ENCODE data around the gene SEC24D.

SEC24D gene

DNA sequence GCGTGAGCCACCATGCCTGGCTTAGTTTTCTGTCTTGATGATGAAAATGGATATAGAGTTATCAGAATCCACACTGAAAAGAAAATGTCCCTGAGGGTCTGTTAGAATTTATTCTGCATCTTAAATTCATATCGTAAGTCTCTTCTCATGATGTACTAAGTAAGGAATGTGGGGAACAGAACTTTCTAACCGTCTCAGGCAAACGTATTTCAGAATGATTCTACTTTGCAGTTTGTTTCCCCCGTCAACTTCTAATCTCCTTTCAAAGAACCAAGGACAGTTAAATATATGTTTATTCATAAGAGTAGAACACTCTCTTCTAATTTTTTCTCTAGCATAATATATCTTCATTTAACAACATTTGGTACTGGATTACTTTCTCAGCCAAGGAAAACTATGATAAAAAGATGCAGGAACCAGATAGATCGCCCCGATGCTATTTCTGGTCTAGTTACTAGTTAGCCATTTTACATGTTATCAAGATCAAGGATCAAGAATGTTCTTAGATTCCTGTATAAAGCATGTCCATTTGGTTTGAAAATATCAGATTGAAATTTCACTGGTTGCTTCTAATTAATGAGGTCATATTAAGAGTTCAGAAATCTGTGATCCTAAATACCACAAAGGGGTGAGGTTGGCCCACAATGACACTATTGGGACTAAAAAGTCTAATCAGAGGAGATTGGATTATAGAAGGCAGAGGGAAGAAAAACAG is 101.3 kb downstream of the SEC24D start:
- H3K4me3 Mint-ChIP-seq = no peak overlapping the region
- H3K27me3 Mint-ChIP-seq = no peaks in the 10 kb centered on the region
- intact Hi-C loops (cut with micrococcal nuclease) = loop anchor here (5.0 kb wide), 1 partner anchor 32 kb away; no protein-coding TSS in a partner anchor
- H3K9me3 Mint-ChIP-seq = no peaks in the 10 kb centered on the region
- peaks cover 96% of the 10 kb centered on the region for H3K36me3 Mint-ChIP-seq (ENCODE audit: low read depth)
- no peaks in the 10 kb centered on the region for H3K4me1 Mint-ChIP-seq (ENCODE audit: low read depth)
- no peak overlapping the region for H3K27ac Mint-ChIP-seq

GRCh38 chr4:118732591-118733330 is 103.2 kb downstream of the SEC24D start:
- H3K4me1 Mint-ChIP-seq (ENCODE audit: low read depth) = no peaks in the 10 kb centered on the region
- H3K36me3 Mint-ChIP-seq (ENCODE audit: low read depth) = peaks cover 96% of the 10 kb centered on the region
- no peak overlapping the region for H3K27ac Mint-ChIP-seq
- no peaks in the 10 kb centered on the region for H3K27me3 Mint-ChIP-seq
- intact Hi-C loops (cut with micrococcal nuclease) = no loop called here
- H3K4me3 Mint-ChIP-seq = no peak overlapping the region
- no peaks in the 10 kb centered on the region for H3K9me3 Mint-ChIP-seq

- Mint-ChIP-seq H3K9me3 (no peaks in the 10 kb centered on the region), H3K27me3 (no peaks in the 10 kb centered on the region), H3K27ac (no peak overlapping the region), H3K4me1 (ENCODE audit: low read depth) (no peaks in the 10 kb centered on the region), H3K4me3 (no peak overlapping the region), H3K36me3 (ENCODE audit: low read depth) (peaks cover 91% of the 10 kb centered on the region)
- intact Hi-C loops (cut with micrococcal nuclease) = no loop called here
Measured at GRCh38 chr4:118730683-118731082, 105.2 kb downstream of the SEC24D start.

- Mint-ChIP-seq H3K27ac (no peak overlapping the region), H3K4me3 (no peak overlapping the region), H3K27me3 (no peaks in the 10 kb centered on the region), H3K9me3 (no peaks in the 10 kb centered on the region), H3K36me3 (ENCODE audit: low read depth) (peaks cover 91% of the 10 kb centered on the region), H3K4me1 (ENCODE audit: low read depth) (no peaks in the 10 kb centered on the region)
- intact Hi-C loops (cut with micrococcal nuclease) = no loop called here
Measured at GRCh38 chr4:118729287-118730286, 106.3 kb downstream of the SEC24D start.

- H3K4me3 Mint-ChIP-seq = no peak overlapping the region
- no peaks in the 10 kb centered on the region for H3K9me3 Mint-ChIP-seq
- intact Hi-C loops (cut with micrococcal nuclease) = no loop called here
- H3K27me3 Mint-ChIP-seq = no peaks in the 10 kb centered on the region
- no peaks in the 10 kb centered on the region for H3K4me1 Mint-ChIP-seq (ENCODE audit: low read depth)
- H3K36me3 Mint-ChIP-seq (ENCODE audit: low read depth) = peaks cover 83% of the 10 kb centered on the region
- no peak overlapping the region for H3K27ac Mint-ChIP-seq
Measured at GRCh38 chr4:118727360-118727759, 108.6 kb downstream of the SEC24D start.

DNA sequence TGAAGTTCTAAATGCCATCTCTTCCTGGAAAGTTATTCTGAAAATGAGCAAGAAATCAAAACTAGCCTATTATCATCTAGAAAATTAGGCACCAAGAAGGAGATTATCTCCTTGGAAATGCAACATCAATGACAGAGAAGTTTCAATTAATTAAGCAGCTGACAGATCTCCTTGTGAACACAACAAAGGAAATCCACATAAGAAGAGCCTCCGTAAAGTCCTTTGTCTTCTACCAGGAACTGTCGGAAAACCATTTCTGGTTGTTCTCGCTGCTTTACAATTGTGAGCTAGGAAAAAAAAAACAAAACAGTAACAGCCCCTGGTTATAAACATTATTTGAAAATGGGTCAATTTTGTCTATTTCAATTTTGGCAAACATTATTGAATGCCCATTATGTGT is 112.6 kb downstream of the SEC24D start:
- no peaks in the 10 kb centered on the region for H3K4me1 Mint-ChIP-seq (ENCODE audit: low read depth)
- no peak overlapping the region for H3K27ac Mint-ChIP-seq
- H3K9me3 Mint-ChIP-seq = no peaks in the 10 kb centered on the region
- no peaks in the 10 kb centered on the region for H3K27me3 Mint-ChIP-seq
- no peak overlapping the region for H3K4me3 Mint-ChIP-seq
- intact Hi-C loops (cut with micrococcal nuclease) = no loop called here
- peaks cover 78% of the 10 kb centered on the region for H3K36me3 Mint-ChIP-seq (ENCODE audit: low read depth)

GRCh38 chr4:118721752-118722151 is 114.2 kb downstream of the SEC24D start:
- Mint-ChIP-seq H3K9me3 (no peaks in the 10 kb centered on the region), H3K27ac (no peak overlapping the region), H3K27me3 (no peaks in the 10 kb centered on the region), H3K4me3 (no peak overlapping the region), H3K4me1 (ENCODE audit: low read depth) (no peaks in the 10 kb centered on the region), H3K36me3 (ENCODE audit: low read depth) (peaks cover 78% of the 10 kb centered on the region)
- intact Hi-C loops (cut with micrococcal nuclease) = no loop called here

DNA sequence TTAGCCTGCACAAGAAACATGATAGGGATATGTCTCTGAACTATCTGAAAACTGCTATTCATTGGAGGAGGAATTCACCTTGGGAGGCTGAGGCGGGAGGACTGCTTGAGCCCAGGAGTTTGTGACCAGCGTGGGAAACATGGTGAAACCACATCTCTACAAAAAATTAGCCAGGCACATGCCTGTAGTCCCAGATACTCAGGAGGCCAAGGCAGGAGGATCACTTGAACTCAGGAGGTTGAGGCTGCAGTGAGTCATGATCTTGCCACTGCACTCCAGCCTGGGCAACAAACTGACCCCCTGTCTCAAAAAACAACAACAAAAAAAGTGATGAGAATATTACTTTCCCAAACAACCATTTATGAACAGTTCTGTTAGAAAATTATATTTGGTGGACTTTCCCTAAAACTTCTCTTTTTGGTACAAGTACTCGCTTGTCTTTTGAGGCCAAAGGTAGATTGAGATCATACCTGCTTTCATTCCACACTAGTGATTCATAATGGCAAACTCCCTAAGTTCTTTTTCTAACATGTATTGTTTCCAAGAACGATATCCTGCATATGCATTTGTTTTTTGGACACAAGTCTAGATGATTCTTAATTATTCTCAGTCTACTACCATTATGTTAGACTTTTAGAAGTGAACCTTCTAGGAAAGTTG is 117.3 kb downstream of the SEC24D start:
- Mint-ChIP-seq H3K27ac (no peak overlapping the region), H3K4me3 (no peak overlapping the region), H3K36me3 (ENCODE audit: low read depth) (peaks cover 57% of the 10 kb centered on the region), H3K4me1 (ENCODE audit: low read depth) (no peaks in the 10 kb centered on the region), H3K9me3 (no peaks in the 10 kb centered on the region), H3K27me3 (no peaks in the 10 kb centered on the region)
- intact Hi-C loops (cut with micrococcal nuclease) = no loop called here

- Mint-ChIP-seq H3K9me3 (no peaks in the 10 kb centered on the region), H3K36me3 (ENCODE audit: low read depth) (peaks cover 59% of the 10 kb centered on the region), H3K27ac (no peak overlapping the region), H3K27me3 (no peaks in the 10 kb centered on the region), H3K4me3 (no peak overlapping the region), H3K4me1 (ENCODE audit: low read depth) (no peaks in the 10 kb centered on the region)
- intact Hi-C loops (cut with micrococcal nuclease) = no loop called here
Measured at GRCh38 chr4:118716304-118716703, 119.6 kb downstream of the SEC24D start.

- Mint-ChIP-seq H3K9me3 (no peaks in the 10 kb centered on the region), H3K4me3 (no peak overlapping the region), H3K27ac (no peak overlapping the region), H3K27me3 (no peaks in the 10 kb centered on the region), H3K36me3 (ENCODE audit: low read depth) (peaks cover 57% of the 10 kb centered on the region), H3K4me1 (ENCODE audit: low read depth) (no peaks in the 10 kb centered on the region)
- intact Hi-C loops (cut with micrococcal nuclease) = no loop called here
Measured at GRCh38 chr4:118714682-118715081, 121.2 kb downstream of the SEC24D start.

DNA sequence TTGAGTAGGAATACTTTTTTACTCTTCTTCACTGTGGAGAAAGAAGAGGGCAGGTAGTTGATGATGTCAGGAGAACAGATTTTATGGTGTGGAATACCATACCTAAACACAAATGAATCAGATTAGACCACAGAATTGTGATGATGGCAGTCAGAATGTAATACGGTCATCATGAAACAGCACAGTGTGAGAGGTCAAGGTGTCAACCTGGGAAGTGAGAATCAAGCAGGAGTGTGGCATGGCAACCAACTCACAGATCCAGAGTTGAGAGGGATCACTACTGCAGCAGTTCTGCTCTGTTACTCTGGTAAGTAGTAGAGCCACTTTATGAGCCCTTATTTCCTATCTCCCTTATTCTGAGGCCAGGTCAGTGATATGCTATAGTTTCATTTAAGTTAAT is 123.1 kb downstream of the SEC24D start:
- Mint-ChIP-seq H3K4me3 (no peak overlapping the region), H3K4me1 (ENCODE audit: low read depth) (no peaks in the 10 kb centered on the region), H3K27me3 (no peaks in the 10 kb centered on the region), H3K27ac (no peak overlapping the region), H3K9me3 (no peaks in the 10 kb centered on the region), H3K36me3 (ENCODE audit: low read depth) (peaks cover 59% of the 10 kb centered on the region)
- intact Hi-C loops (cut with micrococcal nuclease) = no loop called here

- intact Hi-C loops (cut with micrococcal nuclease) = no loop called here
- H3K4me3 Mint-ChIP-seq = no peak overlapping the region
- no peaks in the 10 kb centered on the region for H3K27me3 Mint-ChIP-seq
- H3K4me1 Mint-ChIP-seq (ENCODE audit: low read depth) = no peaks in the 10 kb centered on the region
- no peaks in the 10 kb centered on the region for H3K9me3 Mint-ChIP-seq
- no peak overlapping the region for H3K27ac Mint-ChIP-seq
- peaks cover 71% of the 10 kb centered on the region for H3K36me3 Mint-ChIP-seq (ENCODE audit: low read depth)
Measured at GRCh38 chr4:118711052-118711451, 124.9 kb downstream of the SEC24D start.

- H3K27ac Mint-ChIP-seq = no peak overlapping the region
- no peaks in the 10 kb centered on the region for H3K4me1 Mint-ChIP-seq (ENCODE audit: low read depth)
- H3K4me3 Mint-ChIP-seq = no peak overlapping the region
- intact Hi-C loops (cut with micrococcal nuclease) = loop anchor here (5.0 kb wide), 1 partner anchor 34 kb away; no protein-coding TSS in a partner anchor
- peaks cover 82% of the 10 kb centered on the region for H3K36me3 Mint-ChIP-seq (ENCODE audit: low read depth)
- no peaks in the 10 kb centered on the region for H3K9me3 Mint-ChIP-seq
- no peaks in the 10 kb centered on the region for H3K27me3 Mint-ChIP-seq
Measured at GRCh38 chr4:118703118-118703517, 132.8 kb downstream of the SEC24D start.
